ENCODE data around the gene TEX52. TPM values are rescaled to one million over a fixed set of nuclear protein-coding genes. Genes with fewer than 3 reads are reported as not detected.

Gene TEX52
- total and polyA plus RNA-seq, 10 of the 15 experiments (the other 5 are each of a cell fraction or from before 2014, with no cell fraction given): 0.23 TPM; not detected in 9

GRCh38 chr12:2812290-2813213 is 44.3 kb downstream of the TEX52 start, which contains the start of gene ITFG2 (continued):
- TF ChIP-seq ZNF687 (IDR thresholded peaks at IDR 0.05) (peak; percentile 87), POLR2A (IDR thresholded peaks at IDR 0.05; ENCODE audit: low read depth, low read length) (peak; percentile 99), ZNF274 (IDR thresholded peaks at IDR 0.05; ENCODE audit: insufficient read depth, insufficient read length) (no peak), ATF7 (IDR thresholded peaks at IDR 0.05; ENCODE audit: low read depth) (peak; percentile 98), BHLHE40 (IDR thresholded peaks at IDR 0.05; ENCODE audit: borderline replicate concordance in 1 of 2, low read depth in 2 of 2, low read length in 1 of 2) (peak; percentile 98 to 99), E4F1 (IDR thresholded peaks at IDR 0.05; ENCODE audit: borderline replicate concordance, partially characterized antibody) (peak; percentile 83), CBX3 (IDR thresholded peaks at IDR 0.05; ENCODE audit: borderline replicate concordance, low read depth) (no peak), MXI1 (IDR thresholded peaks at IDR 0.05; ENCODE audit: low read depth, low read length) (peak; percentile 76), ZSCAN29 (IDR thresholded peaks at IDR 0.05) (no peak), PAX8 (IDR thresholded peaks at IDR 0.05) (no peak), POLR2AphosphoS2 (IDR thresholded peaks at IDR 0.05; ENCODE audit: low read depth, low read length) (peak; percentile 97), MYC (IDR thresholded peaks at IDR 0.05; ENCODE audit: insufficient read depth, insufficient read length, insufficient replicate concordance, low read length, severe bottlenecking) (peak; percentile 92), ZBTB40 (IDR thresholded peaks at IDR 0.05; ENCODE audit: borderline replicate concordance) (peak; percentile 100)
